Muscle layer of colon (tissue), 2 donors: ENCODE measurements around the gene KRTCAP3.
"Not testable (repeated sequence)": the region's sequence is repeated elsewhere in the genome, so short reads cannot be mapped to it uniquely, and the experiment has no call there.

Experiments
- H3K27ac ChIP-seq: one replicate; pipeline ENCODE4 v1.7.0; 2013; ENCODE audit warnings: low read depth, mild to moderate bottlenecking, low read length, moderate library complexity
- H3K27me3 ChIP-seq, 2 donors: one replicate each; pipeline ENCODE4 v1.7.0; 2013; ENCODE audit warnings: low read length in 2 of 2, mild to moderate bottlenecking in 2 of 2; ENCODE audit not compliant: insufficient read depth in 2 of 2, control insufficient read depth in 1 of 2
- H3K36me3 ChIP-seq: one replicate; pipeline ENCODE4 v1.7.0; 2013; ENCODE audit warnings: mild to moderate bottlenecking, low read length; ENCODE audit not compliant: insufficient read depth
- H3K4me1 ChIP-seq: one replicate; pipeline ENCODE4 v1.7.0; 2013; ENCODE audit warnings: mild to moderate bottlenecking, low read length; ENCODE audit not compliant: insufficient read depth
- H3K4me3 ChIP-seq, 2 donors: one replicate each; pipeline ENCODE4 v1.7.0; 2013; ENCODE audit warnings: low read length in 2 of 2, low read depth in 1 of 2, mild to moderate bottlenecking in 1 of 2, moderate library complexity in 1 of 2
- H3K9ac ChIP-seq: one replicate; pipeline ENCODE4 v1.7.0; 2013; ENCODE audit warnings: low read length
- H3K9me3 ChIP-seq: one replicate; pipeline ENCODE4 v1.7.0; 2013; ENCODE audit warnings: mild to moderate bottlenecking, low read length
- donor health status: abdominal sarcoma.
- donor health status: Adenocarcinoma of cecum.

Gene KRTCAP3

DNA sequence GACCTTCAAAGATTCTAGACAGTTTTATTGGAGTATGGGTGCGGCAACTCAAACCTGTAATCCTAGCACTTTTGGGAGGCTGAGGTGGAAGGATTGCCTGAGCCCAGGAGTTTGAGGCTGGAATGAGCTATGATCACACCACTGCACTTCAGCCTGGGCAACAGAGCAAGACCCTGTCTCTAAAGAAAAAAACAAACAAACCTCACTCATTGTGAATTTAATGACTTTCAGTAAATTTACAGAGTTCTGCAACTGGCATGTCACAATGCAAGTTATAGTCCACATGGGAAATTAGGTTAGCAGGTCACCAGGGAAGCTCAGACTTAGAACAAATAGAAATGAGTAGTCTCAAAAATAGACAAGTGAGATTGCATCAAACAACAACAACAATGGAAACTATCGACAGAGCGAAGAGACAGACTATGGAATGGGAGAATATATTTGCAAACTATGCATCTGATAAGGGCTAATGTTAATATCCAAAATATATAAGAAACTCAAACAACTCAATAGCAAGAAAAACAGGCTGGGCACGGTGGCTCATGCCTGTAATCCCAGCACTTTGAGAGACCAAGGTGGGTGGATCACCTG, 20.4 kb upstream of the KRTCAP3 start:
- Histone ChIP-seq H3K9me3 (no peaks in the 10 kb centered on the region), H3K4me1 (no peaks in the 10 kb centered on the region), H3K36me3 (no peaks in the 10 kb centered on the region), H3K27me3 (no peaks in the 10 kb centered on the region), H3K4me3 (no peak overlapping the region), H3K27ac (no peak overlapping the region), H3K9ac (no peak overlapping the region)

DNA sequence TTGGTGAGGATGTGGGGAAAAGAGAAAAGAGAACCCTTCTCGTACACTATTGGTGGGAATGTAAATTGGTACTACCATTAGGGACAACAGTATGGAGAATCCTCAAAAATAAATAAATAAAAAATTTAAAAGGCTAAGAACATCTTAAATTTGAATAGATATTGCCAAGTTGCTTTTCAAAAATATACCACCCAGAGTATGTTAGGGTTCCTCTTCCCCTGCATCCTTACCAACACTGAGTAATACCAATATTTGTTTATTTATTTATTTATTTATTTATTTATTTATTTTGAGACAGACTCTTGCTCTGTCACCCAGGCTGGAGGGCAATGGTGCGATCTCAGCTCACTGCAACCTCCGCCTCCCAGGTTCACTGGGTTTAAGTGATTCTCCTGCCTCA, 19.2 kb upstream of the KRTCAP3 start:
- no peak overlapping the region for H3K27ac ChIP-seq
- no peaks in the 10 kb centered on the region for H3K9me3 ChIP-seq
- H3K36me3 ChIP-seq, result no peaks in the 10 kb centered on the region
- no peak overlapping the region for H3K4me3 ChIP-seq
- H3K27me3 ChIP-seq, result no peaks in the 10 kb centered on the region
- H3K4me1 ChIP-seq, result peaks cover 5% of the 10 kb centered on the region
- no peak overlapping the region for H3K9ac ChIP-seq

DNA sequence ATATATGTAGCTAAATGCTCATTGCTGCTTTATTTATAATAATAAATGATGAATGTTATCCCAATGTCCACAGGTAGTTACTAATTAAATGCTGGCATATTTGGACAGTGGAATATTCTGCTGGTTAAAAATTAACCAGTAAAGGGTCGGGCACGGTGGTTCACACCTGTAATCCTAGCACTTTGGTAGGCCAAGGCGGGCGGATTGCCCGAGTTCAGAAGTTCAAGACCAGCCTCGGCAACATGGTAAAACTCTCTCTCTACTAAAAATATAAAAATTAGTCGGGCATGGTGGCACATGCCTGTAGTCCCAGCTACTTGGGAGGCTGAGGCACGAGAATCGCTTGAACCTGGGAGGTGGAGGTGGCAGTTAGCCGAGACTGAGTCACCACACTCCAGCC, 17.1 kb upstream of the KRTCAP3 start:
- peaks cover 12% of the 10 kb centered on the region for H3K4me1 ChIP-seq
- not testable (repeated sequence) for H3K4me3 ChIP-seq, H3K27me3 ChIP-seq, H3K9ac ChIP-seq, H3K9me3 ChIP-seq, H3K27ac ChIP-seq, H3K36me3 ChIP-seq

DNA sequence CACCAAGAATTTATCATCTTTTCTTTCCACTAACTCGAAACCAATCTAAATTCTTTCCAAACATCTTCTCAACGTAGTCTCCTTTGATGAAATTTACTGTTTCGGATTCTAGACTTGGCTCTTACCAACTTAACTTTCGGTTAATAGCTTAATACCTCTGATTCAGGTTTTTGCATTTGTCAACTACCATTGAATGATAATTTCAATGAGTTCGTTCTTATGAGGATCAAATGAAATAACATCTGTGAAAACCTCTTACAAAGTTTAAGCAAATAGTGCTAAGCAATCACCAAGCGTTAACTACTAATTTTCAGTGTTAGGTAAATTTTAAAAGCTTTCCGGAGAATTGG, 14.3 kb upstream of the KRTCAP3 start:
- Histone ChIP-seq H3K9ac (peak overlapping the region; percentile 57), H3K27me3 (no peaks in the 10 kb centered on the region), H3K27ac (peak overlapping the region; percentile 87), H3K4me1 (peaks cover 36% of the 10 kb centered on the region), H3K4me3 (peak overlapping the region; percentile 87 to 90), H3K36me3 (peaks cover under 1% of the 10 kb centered on the region), H3K9me3 (no peaks in the 10 kb centered on the region)

DNA sequence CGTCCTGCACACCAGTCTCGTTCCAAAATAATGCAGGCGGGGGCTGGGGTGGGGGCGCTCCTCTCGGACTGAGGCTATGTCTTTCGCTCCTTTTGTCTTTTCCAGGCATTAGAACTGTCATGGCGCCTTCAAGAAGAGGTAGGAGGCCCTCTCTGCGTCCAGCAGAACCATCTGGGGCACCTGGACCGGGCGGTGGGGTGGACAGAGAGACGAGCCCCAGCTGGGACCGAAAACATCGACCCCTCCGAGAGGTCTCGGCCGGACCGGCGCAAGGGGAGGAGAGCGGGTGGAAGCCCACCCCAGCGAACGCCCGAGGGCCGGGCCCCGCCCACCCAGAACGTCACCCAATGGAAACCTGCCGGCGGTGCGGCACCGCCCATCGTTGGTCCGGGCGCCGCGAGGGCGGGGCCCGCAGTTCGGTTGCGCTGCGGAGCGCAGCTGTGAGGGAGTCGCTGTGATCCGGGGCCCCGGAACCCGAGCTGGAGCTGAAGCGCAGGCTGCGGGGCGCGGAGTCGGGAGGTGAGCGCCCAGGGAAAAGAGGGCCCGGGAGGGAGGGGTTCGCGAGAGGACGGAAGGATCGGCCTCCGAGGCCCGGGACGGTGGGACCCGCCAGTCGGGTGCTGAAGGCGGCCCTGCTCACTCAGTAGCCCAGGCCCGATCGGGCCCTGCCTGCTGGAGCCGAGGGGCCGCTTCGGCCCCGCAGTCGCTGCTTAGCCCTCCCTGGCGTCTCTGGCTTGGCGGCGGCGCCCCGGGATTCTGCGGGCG, 13.8 kb upstream of the KRTCAP3 start, which contains the start of gene NRBP1:
Gene NRBP1 (plus strand): TSS at position 419 of the 765 bp plus-strand sequence. CDS start 4,643 bp downstream, outside the sequence.
- peak within 1 kb of the TSS; percentile 85 for H3K9ac ChIP-seq
- H3K4me1 ChIP-seq, result peaks cover 42% of the 10 kb centered on the region
- H3K4me3 ChIP-seq, result peak within 1 kb of the TSS; percentile 87 to 90
- H3K27ac ChIP-seq, result peak within 1 kb of the TSS; percentile 87
- H3K9me3 ChIP-seq, result no peaks in the 10 kb centered on the region
- no peaks in the 10 kb centered on the region for H3K27me3 ChIP-seq
- H3K36me3 ChIP-seq, result peaks cover 6% of the 10 kb centered on the region

DNA sequence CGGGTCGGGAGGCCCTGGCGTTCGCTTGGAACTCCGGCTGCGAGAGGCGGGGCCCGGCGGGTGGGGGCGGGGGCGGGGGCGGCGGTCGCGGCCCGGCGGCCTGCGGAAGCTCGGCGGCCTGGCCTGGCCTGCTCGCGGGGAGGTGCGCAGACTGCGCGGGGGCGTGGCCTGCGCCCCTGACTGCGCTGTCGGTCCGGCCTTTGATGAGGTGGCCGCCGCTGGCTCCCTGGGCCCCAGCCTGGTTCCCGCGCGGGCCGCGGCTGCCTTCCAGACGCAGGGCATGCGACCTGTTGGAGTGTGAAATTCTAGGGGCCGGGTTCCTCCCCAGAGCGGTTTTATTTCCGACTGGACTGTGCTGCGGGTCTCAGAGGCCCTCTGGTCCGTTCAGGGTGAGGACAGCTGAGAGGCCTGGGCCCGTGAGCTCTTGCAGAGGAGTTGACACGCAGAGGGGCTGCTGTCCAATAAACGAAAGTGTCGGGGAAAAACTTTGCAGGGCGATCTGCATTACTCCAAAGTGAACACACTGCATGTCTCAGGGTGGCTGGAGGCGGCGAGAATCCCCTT, 13.1 kb upstream of the KRTCAP3 start:
- Histone ChIP-seq H3K4me1 (peaks cover 44% of the 10 kb centered on the region), H3K27ac (peak overlapping the region; percentile 87), H3K9me3 (no peaks in the 10 kb centered on the region), H3K4me3 (peak overlapping the region; percentile 87 to 90), H3K36me3 (peaks cover 12% of the 10 kb centered on the region), H3K27me3 (no peaks in the 10 kb centered on the region), H3K9ac (peak overlapping the region; percentile 85)

DNA sequence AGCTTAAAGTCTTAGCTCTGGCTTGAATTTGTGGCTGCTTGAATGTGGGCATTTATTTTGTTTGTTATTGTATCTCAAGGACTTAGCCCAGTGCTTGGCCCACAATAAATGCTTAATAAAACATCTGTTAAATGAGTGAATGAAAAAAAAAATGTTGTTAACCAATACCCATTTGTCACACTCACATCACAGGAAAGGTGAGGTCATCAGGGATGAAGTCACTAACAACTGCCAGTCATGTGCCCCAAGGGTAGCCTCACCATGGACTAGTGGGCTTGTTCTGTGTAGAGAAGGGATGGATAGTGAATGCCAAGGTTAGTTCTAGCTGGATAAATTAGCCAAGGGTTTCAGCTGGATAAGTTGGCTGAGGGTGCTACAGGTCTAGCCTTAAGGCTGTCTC, 10.8 kb upstream of the KRTCAP3 start:
- Histone ChIP-seq H3K36me3 (peaks cover 36% of the 10 kb centered on the region), H3K27ac (no peak overlapping the region), H3K9ac (no peak overlapping the region), H3K4me3 (no peak overlapping the region), H3K9me3 (no peaks in the 10 kb centered on the region), H3K4me1 (peaks cover 44% of the 10 kb centered on the region), H3K27me3 (no peaks in the 10 kb centered on the region)

DNA sequence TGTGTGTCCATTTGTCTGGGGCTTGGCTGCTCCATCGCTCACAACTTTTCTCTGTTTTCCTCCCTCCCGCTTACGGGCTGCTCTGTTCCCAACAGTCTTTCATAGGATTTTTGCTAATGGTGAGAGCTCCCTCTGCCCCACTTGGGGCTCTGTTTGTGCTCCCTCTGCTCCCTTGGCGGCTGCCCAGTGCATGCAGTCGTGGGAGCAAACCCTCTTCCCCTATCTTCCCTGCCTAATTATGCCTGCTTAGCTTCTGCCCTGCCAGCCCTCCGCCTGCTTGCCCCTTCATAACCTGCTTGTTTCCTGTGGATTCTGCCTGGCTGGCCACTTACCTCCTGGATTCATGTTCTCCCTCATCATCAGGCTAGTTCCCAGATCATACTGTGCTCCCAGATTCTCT, 6.6 kb upstream of the KRTCAP3 start:
- H3K36me3 ChIP-seq, result peaks cover 74% of the 10 kb centered on the region
- H3K4me3 ChIP-seq, result no peak overlapping the region
- no peak overlapping the region for H3K9ac ChIP-seq

DNA sequence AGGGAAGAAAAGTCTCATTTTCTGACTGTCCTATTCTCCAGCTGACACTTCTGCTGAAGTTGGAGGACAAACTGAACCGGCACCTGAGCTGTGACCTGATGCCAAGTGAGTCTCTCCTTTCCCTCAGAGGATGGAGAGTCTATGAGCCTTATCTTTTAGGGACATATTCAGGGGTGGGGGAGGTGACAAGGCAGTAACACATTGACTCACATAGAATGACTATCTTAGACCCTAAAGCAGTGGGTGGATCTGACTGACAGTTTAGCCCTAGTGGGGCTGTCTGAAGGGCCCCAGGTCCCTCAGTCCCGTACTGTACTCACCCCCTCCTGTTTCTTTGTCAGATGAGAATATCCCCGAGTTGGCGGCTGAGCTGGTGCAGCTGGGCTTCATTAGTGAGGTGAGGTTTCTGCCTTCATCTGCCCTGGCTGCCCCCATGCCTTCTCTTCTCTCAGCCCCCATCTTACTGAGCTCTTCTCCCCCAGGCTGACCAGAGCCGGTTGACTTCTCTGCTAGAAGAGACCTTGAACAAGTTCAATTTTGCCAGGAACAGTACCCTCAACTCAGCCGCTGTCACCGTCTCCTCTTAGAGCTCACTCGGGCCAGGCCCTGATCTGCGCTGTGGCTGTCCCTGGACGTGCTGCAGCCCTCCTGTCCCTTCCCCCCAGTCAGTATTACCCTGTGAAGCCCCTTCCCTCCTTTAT, 805 bp upstream of the KRTCAP3 start:
- H3K4me1 ChIP-seq, result peaks cover 5% of the 10 kb centered on the region
- H3K9ac ChIP-seq, result no peak overlapping the region
- no peak overlapping the region for H3K4me3 ChIP-seq
- H3K36me3 ChIP-seq, result peaks cover 65% of the 10 kb centered on the region
- no peak overlapping the region for H3K27ac ChIP-seq
- H3K27me3 ChIP-seq, result no peaks in the 10 kb centered on the region
- H3K9me3 ChIP-seq, result no peaks in the 10 kb centered on the region

More for the DNA sequence above, 6.6 kb upstream of the KRTCAP3 start:
- Histone ChIP-seq H3K27ac (no peak overlapping the region), H3K4me1 (peaks cover 26% of the 10 kb centered on the region), H3K9me3 (no peaks in the 10 kb centered on the region), H3K27me3 (no peaks in the 10 kb centered on the region)

DNA sequence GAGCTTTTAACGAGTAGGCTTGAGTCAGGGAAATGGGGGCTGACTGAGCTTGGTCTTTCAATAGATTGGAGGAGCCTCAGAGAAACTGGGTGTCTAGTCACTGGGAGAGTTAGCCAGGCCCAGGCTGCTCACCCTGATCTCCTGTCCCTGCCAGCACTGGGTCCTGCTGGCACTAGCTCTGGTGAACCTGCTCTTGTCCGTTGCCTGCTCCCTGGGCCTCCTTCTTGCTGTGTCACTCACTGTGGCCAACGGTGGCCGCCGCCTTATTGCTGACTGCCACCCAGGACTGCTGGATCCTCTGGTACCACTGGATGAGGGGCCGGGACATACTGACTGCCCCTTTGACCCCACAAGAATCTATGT, 720 bp downstream of the KRTCAP3 start:
- no peaks in the 10 kb centered on the region for H3K27me3 ChIP-seq
- H3K9me3 ChIP-seq, result no peaks in the 10 kb centered on the region
- peaks cover 5% of the 10 kb centered on the region for H3K4me1 ChIP-seq
- H3K4me3 ChIP-seq, result no peak overlapping the region
- no peak overlapping the region for H3K27ac ChIP-seq
- H3K36me3 ChIP-seq, result peaks cover 59% of the 10 kb centered on the region
- H3K9ac ChIP-seq, result no peak overlapping the region

DNA sequence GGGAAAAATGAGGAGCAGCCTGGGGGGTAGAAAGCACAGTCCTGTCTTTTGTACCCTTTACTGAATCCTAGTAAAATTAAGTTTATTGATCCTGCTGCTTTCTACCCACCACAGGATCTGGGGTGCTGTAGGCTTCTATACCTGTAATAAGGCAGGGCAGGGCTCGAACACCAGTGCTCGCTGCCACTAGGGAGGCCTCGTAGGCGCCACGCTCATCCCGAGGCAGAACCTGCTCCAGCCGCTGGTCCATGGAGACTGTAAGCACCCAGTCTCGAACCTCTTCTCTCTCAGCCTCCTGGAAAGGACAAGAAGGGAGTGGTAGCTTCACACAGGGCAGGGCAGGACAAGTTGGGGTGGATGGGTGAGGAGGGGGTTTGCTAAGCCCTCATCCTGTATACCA, 3.0 kb downstream of the KRTCAP3 start:
- Histone ChIP-seq H3K27me3 (no peaks in the 10 kb centered on the region), H3K4me3 (no peak overlapping the region), H3K36me3 (peaks cover 57% of the 10 kb centered on the region), H3K27ac (no peak overlapping the region), H3K9ac (no peak overlapping the region), H3K9me3 (no peaks in the 10 kb centered on the region), H3K4me1 (peaks cover 5% of the 10 kb centered on the region)
